ENCODE data around the gene TSTD1.

Gene TSTD1

DNA sequence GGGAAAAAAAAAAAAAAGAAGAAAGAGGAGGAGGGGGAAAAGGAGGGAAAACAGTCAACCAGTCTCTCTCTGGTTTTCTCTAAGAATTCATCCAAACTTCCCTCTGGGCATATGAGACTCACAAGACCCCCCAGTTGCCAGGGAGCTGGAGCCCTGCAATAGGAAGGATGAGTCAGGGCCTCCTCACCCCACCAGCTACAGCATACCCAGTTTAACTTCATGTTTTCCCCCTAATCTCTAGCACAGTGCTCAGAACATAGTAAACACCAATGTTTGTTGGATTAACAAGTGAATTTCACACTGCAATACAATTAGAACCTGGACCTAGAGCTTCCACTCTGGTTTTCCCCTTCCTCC lies 25.7 kb downstream of the TSTD1 start:
- H3K9ac ChIP-seq (ENCODE audit: low read length): peak overlapping the region; percentile 26
- H2BK5ac ChIP-seq (ENCODE audit: low read depth, low read length, poor library complexity, severe bottlenecking): no peak overlapping the region
- H4K8ac ChIP-seq (ENCODE audit: low read length): peak overlapping the region; percentile 12
- no peak for DNase-seq
- H3K27ac ChIP-seq (ENCODE audit: low read length, poor library complexity, severe bottlenecking): no peak overlapping the region
- no peaks in the 10 kb centered on the region for H3K9me3 ChIP-seq (ENCODE audit: control insufficient read depth, low read length)
- no peak overlapping the region for H2AFZ ChIP-seq (ENCODE audit: low read depth, low read length)
- peak overlapping the region; percentile 15 for H2BK120ac ChIP-seq (ENCODE audit: low read depth, low read length)
- H3K14ac ChIP-seq (ENCODE audit: low read length in 2 of 2): no peak overlapping the region
- H3K23ac ChIP-seq (ENCODE audit: low read length in 2 of 2): no peak overlapping the region
- no peak overlapping the region for H3K4ac ChIP-seq (ENCODE audit: low read depth in 1 of 2, low read length in 2 of 2)
- peaks cover 7% of the 10 kb centered on the region for H3K79me1 ChIP-seq (replicated peaks; ENCODE audit: low read length, poor library complexity, severe bottlenecking)
- peaks cover 5% of the 10 kb centered on the region for H3K4me1 ChIP-seq (ENCODE audit: control insufficient read depth, insufficient read depth, low read depth, low read length)
- peak overlapping the region in 1 of 2 experiments; percentile 57 for H3K18ac ChIP-seq (ENCODE audit: low read depth in 1 of 2, low read length in 2 of 2)
- H4K91ac ChIP-seq (ENCODE audit: low read length): no peak overlapping the region
- no peak overlapping the region for H2BK15ac ChIP-seq (ENCODE audit: low read depth, poor library complexity, severe bottlenecking)
- H3K4me2 ChIP-seq (ENCODE audit: low read length, poor library complexity, severe bottlenecking): no peak overlapping the region
- H2BK12ac ChIP-seq (ENCODE audit: low read length in 2 of 2): no peak overlapping the region
- no peak overlapping the region for H2AK5ac ChIP-seq (ENCODE audit: low read length, severe bottlenecking)
- H3K27me3 ChIP-seq (ENCODE audit: control insufficient read depth in 1 of 2, insufficient read depth in 1 of 2, low read length in 2 of 2): peaks cover 3 to 5% of the 10 kb centered on the region in 2 experiments
- no peaks in the 10 kb centered on the region for H3K36me3 ChIP-seq (ENCODE audit: control insufficient read depth in 1 of 2, insufficient read depth in 2 of 2, low read depth in 1 of 2, low read length in 2 of 2)
- H3K4me3 ChIP-seq (ENCODE audit: insufficient read depth in 1 of 2, low read depth in 1 of 2, low read length in 2 of 2): peak overlapping the region in 1 of 2 experiments; percentile 53

DNA sequence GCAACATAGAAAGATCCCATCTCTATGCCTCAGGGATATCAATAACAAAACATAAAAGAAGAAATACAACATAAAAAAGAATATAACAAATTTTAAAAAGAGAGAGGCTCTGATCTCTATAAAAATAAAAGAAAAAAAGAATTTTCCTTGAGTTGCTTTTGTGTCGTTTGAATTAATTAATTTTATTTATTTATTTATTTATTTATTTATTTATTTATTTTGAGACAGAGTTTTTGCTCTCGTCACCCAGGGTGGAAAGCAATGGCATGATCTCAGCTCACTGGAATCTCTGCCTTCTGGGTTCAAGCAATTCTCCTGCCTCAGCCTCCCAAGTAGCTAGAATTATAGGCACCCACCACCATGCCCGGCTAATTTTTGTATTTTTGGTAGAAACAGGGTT lies 26.3 kb downstream of the TSTD1 start:
- Histone ChIP-seq H3K18ac (ENCODE audit: low read depth in 1 of 2, low read length in 2 of 2) (no peak overlapping the region), H4K91ac (ENCODE audit: low read length) (no peak overlapping the region), H3K79me1 (replicated peaks; ENCODE audit: low read length, poor library complexity, severe bottlenecking) (peaks cover 7% of the 10 kb centered on the region), H3K27me3 (ENCODE audit: control insufficient read depth in 1 of 2, insufficient read depth in 1 of 2, low read length in 2 of 2) (no peaks in the 10 kb centered on the region), H3K27ac (ENCODE audit: low read length, poor library complexity, severe bottlenecking) (no peak overlapping the region), H3K14ac (ENCODE audit: low read length in 2 of 2) (no peak overlapping the region), H3K9ac (ENCODE audit: low read length) (no peak overlapping the region), H3K4ac (ENCODE audit: low read depth in 1 of 2, low read length in 2 of 2) (no peak overlapping the region), H3K23ac (ENCODE audit: low read length in 2 of 2) (no peak overlapping the region), H2BK12ac (ENCODE audit: low read length in 2 of 2) (no peak overlapping the region), H3K4me3 (ENCODE audit: insufficient read depth in 1 of 2, low read depth in 1 of 2, low read length in 2 of 2) (no peak overlapping the region), H3K4me1 (ENCODE audit: control insufficient read depth, insufficient read depth, low read depth, low read length) (peaks cover 5% of the 10 kb centered on the region), H2BK15ac (ENCODE audit: low read depth, poor library complexity, severe bottlenecking) (no peak overlapping the region), H4K8ac (ENCODE audit: low read length) (no peak overlapping the region), H3K9me3 (ENCODE audit: control insufficient read depth, low read length) (no peaks in the 10 kb centered on the region), H2BK5ac (ENCODE audit: low read depth, low read length, poor library complexity, severe bottlenecking) (no peak overlapping the region), H2BK120ac (ENCODE audit: low read depth, low read length) (no peak overlapping the region), H2AFZ (ENCODE audit: low read depth, low read length) (no peak overlapping the region), H3K4me2 (ENCODE audit: low read length, poor library complexity, severe bottlenecking) (no peak overlapping the region), H3K36me3 (ENCODE audit: control insufficient read depth in 1 of 2, insufficient read depth in 2 of 2, low read depth in 1 of 2, low read length in 2 of 2) (no peaks in the 10 kb centered on the region), H2AK5ac (ENCODE audit: low read length, severe bottlenecking) (no peak overlapping the region)
- no peak for DNase-seq
- WGBS: 100% methylated on average over 1 of the region's 3 CpGs

GRCh38 chr1:161009602-161010211 lies 29.1 kb downstream of the TSTD1 start:
- peaks cover 7% of the 10 kb centered on the region for H3K79me1 ChIP-seq (replicated peaks; ENCODE audit: low read length, poor library complexity, severe bottlenecking)
- H3K14ac ChIP-seq (ENCODE audit: low read length in 2 of 2): no peak overlapping the region
- no peak overlapping the region for H4K91ac ChIP-seq (ENCODE audit: low read length)
- H2BK12ac ChIP-seq (ENCODE audit: low read length in 2 of 2): no peak overlapping the region
- no peak overlapping the region for H2AK5ac ChIP-seq (ENCODE audit: low read length, severe bottlenecking)
- no peaks in the 10 kb centered on the region for H3K27me3 ChIP-seq (ENCODE audit: control insufficient read depth in 1 of 2, insufficient read depth in 1 of 2, low read length in 2 of 2)
- H3K9ac ChIP-seq (ENCODE audit: low read length): no peak overlapping the region
- no peaks in the 10 kb centered on the region for H3K36me3 ChIP-seq (ENCODE audit: control insufficient read depth in 1 of 2, insufficient read depth in 2 of 2, low read depth in 1 of 2, low read length in 2 of 2)
- no peaks in the 10 kb centered on the region for H3K9me3 ChIP-seq (ENCODE audit: control insufficient read depth, low read length)
- H2AFZ ChIP-seq (ENCODE audit: low read depth, low read length): no peak overlapping the region
- no peak overlapping the region for H3K23ac ChIP-seq (ENCODE audit: low read length in 2 of 2)
- H3K4me2 ChIP-seq (ENCODE audit: low read length, poor library complexity, severe bottlenecking): no peak overlapping the region
- peak overlapping the region; percentile 48 for H2BK15ac ChIP-seq (ENCODE audit: low read depth, poor library complexity, severe bottlenecking)
- H3K4ac ChIP-seq (ENCODE audit: low read depth in 1 of 2, low read length in 2 of 2): no peak overlapping the region
- peaks cover 5% of the 10 kb centered on the region for H3K4me1 ChIP-seq (ENCODE audit: control insufficient read depth, insufficient read depth, low read depth, low read length)
- no peak overlapping the region for H3K4me3 ChIP-seq (ENCODE audit: insufficient read depth in 1 of 2, low read depth in 1 of 2, low read length in 2 of 2)
- H2BK5ac ChIP-seq (ENCODE audit: low read depth, low read length, poor library complexity, severe bottlenecking): no peak overlapping the region
- no peak overlapping the region for H3K27ac ChIP-seq (ENCODE audit: low read length, poor library complexity, severe bottlenecking)
- WGBS: 92% methylated on average over 7 of the region's 7 CpGs
- H4K8ac ChIP-seq (ENCODE audit: low read length): no peak overlapping the region
- no peak for DNase-seq
- no peak overlapping the region for H3K18ac ChIP-seq (ENCODE audit: low read depth in 1 of 2, low read length in 2 of 2)
- H2BK120ac ChIP-seq (ENCODE audit: low read depth, low read length): no peak overlapping the region

GRCh38 chr1:161008869-161009510 lies 29.8 kb downstream of the TSTD1 start:
- no peak overlapping the region for H2AFZ ChIP-seq (ENCODE audit: low read depth, low read length)
- H3K4ac ChIP-seq (ENCODE audit: low read depth in 1 of 2, low read length in 2 of 2): no peak overlapping the region
- no peak overlapping the region for H2BK12ac ChIP-seq (ENCODE audit: low read length in 2 of 2)
- no peaks in the 10 kb centered on the region for H3K27me3 ChIP-seq (ENCODE audit: control insufficient read depth in 1 of 2, insufficient read depth in 1 of 2, low read length in 2 of 2)
- peak; percentile 63 for DNase-seq
- H2AK5ac ChIP-seq (ENCODE audit: low read length, severe bottlenecking): no peak overlapping the region
- no peak overlapping the region for H4K8ac ChIP-seq (ENCODE audit: low read length)
- H2BK120ac ChIP-seq (ENCODE audit: low read depth, low read length): no peak overlapping the region
- peaks cover 5% of the 10 kb centered on the region for H3K4me1 ChIP-seq (ENCODE audit: control insufficient read depth, insufficient read depth, low read depth, low read length)
- peaks cover 8% of the 10 kb centered on the region for H3K79me1 ChIP-seq (replicated peaks; ENCODE audit: low read length, poor library complexity, severe bottlenecking)
- H3K9me3 ChIP-seq (ENCODE audit: control insufficient read depth, low read length): no peaks in the 10 kb centered on the region
- no peak overlapping the region for H3K4me3 ChIP-seq (ENCODE audit: insufficient read depth in 1 of 2, low read depth in 1 of 2, low read length in 2 of 2)
- no peak overlapping the region for H4K91ac ChIP-seq (ENCODE audit: low read length)
- no peak overlapping the region for H3K23ac ChIP-seq (ENCODE audit: low read length in 2 of 2)
- H2BK15ac ChIP-seq (ENCODE audit: low read depth, poor library complexity, severe bottlenecking): no peak overlapping the region
- no peaks in the 10 kb centered on the region for H3K36me3 ChIP-seq (ENCODE audit: control insufficient read depth in 1 of 2, insufficient read depth in 2 of 2, low read depth in 1 of 2, low read length in 2 of 2)
- no peak overlapping the region for H3K9ac ChIP-seq (ENCODE audit: low read length)
- no peak overlapping the region for H2BK5ac ChIP-seq (ENCODE audit: low read depth, low read length, poor library complexity, severe bottlenecking)
- no peak overlapping the region for H3K18ac ChIP-seq (ENCODE audit: low read depth in 1 of 2, low read length in 2 of 2)
- H3K14ac ChIP-seq (ENCODE audit: low read length in 2 of 2): no peak overlapping the region
- 60% methylated on average over 4 of the region's 4 CpGs for WGBS
- no peak overlapping the region for H3K4me2 ChIP-seq (ENCODE audit: low read length, poor library complexity, severe bottlenecking)
- H3K27ac ChIP-seq (ENCODE audit: low read length, poor library complexity, severe bottlenecking): no peak overlapping the region
